Measurements from ENCODE around the gene TMEM201. TPM values are rescaled to one million over a fixed set of nuclear protein-coding genes. Genes with fewer than 3 reads are reported as not detected.

TMEM201 gene
- total and polyA plus RNA-seq, 9 of the 15 experiments (the other 6 are each of a cell fraction or from before 2014, with no cell fraction given): 0.42 to 51.3 (median 7.4) TPM

- H3K27ac ChIP-seq (ENCODE audit: extremely low read depth, low read depth, low read length): peak overlapping the region; percentile 85
- DNase-seq (ENCODE audit: extremely low read depth in 1 of 4, low spot score in 3 of 4) (peak; percentile 78 to 84 (median 80)), ATAC-seq (peak; percentile 66), FAIRE-seq (no peak)
- intact Hi-C loops (cut with micrococcal nuclease): loop anchor here (5.0 kb wide), 1 partner anchor 43 kb away; no protein-coding TSS in a partner anchor
- POLR2A ChIA-PET: interaction anchor here (0.6 to 4.5 kb wide), 15 partner anchors 9 to 233 kb away, joined by 3 to 18 read pairs (median 4); no protein-coding TSS in a partner anchor
- H3K9me3 ChIP-seq (replicated peaks; ENCODE audit: control insufficient read depth, insufficient read depth, low read depth, low read length): no peaks in the 10 kb centered on the region
- no peaks in the 10 kb centered on the region for H3K27me3 ChIP-seq (ENCODE audit: control insufficient read depth in 2 of 2, insufficient read depth in 2 of 2, low read length in 2 of 2)
- whole genome bisulfite sequencing (ENCODE audit: insufficient coverage, low coverage, missing lambda C conversion rate): 1% methylated on average over 60 of the region's 61 CpGs
- H3K9ac ChIP-seq (ENCODE audit: insufficient read depth in 1 of 2, low read depth in 2 of 2, low read length in 2 of 2): peak overlapping the region; percentile 82 to 99
- peaks cover 57% of the 10 kb centered on the region for H3K79me2 ChIP-seq (ENCODE audit: control insufficient read depth, insufficient read depth, low read length)
- H3K9me1 ChIP-seq (ENCODE audit: control insufficient read depth, insufficient read depth, low read length): no peaks in the 10 kb centered on the region
- peaks cover 25 to 32% of the 10 kb centered on the region in 2 experiments for H3K4me1 ChIP-seq (replicated peaks in 1 of 2; ENCODE audit: control insufficient read depth in 2 of 2, insufficient read depth in 2 of 2, low read length in 2 of 2)
- H4K20me1 ChIP-seq (replicated peaks; ENCODE audit: control insufficient read depth, insufficient read depth, low read length): peaks cover 13% of the 10 kb centered on the region; the same call in 1 of the 2 replicates
- H3K4me2 ChIP-seq (ENCODE audit: insufficient read depth, low read length): peak overlapping the region; percentile 84
- BruUV-seq (replicated peaks): no TSS peak
- H2AFZ ChIP-seq (ENCODE audit: low read depth, low read length): peak overlapping the region; percentile 73
- peak overlapping the region; percentile 87 for H3K4me3 ChIP-seq
- H3K36me3 ChIP-seq (ENCODE audit: control insufficient read depth, insufficient read depth, low read length): peaks cover 25% of the 10 kb centered on the region
- in situ Hi-C loops (cut with MboI): no loop called here
- CTCF ChIA-PET (ENCODE audit: low intra/inter-chr PET ratio): interaction anchor here (0.6 kb wide), 1 partner anchor 20 kb away, joined by 3 read pairs; no protein-coding TSS in a partner anchor
- TF ChIP-seq SAFB (IDR thresholded peaks at IDR 0.05; ENCODE audit: borderline replicate concordance, low read depth, low read length): no peak
- TF ChIP-seq CBFB (CRISPR knock-in tag; IDR thresholded peaks at IDR 0.05): peak; percentile 87
- peak; percentile 58; the same call in 1 of the 2 replicates for TF ChIP-seq BCOR (IDR thresholded peaks at IDR 0.05)
- TF ChIP-seq NFIC (IDR thresholded peaks at IDR 0.05): peak; percentile 34
- TF ChIP-seq, protein P1, sequence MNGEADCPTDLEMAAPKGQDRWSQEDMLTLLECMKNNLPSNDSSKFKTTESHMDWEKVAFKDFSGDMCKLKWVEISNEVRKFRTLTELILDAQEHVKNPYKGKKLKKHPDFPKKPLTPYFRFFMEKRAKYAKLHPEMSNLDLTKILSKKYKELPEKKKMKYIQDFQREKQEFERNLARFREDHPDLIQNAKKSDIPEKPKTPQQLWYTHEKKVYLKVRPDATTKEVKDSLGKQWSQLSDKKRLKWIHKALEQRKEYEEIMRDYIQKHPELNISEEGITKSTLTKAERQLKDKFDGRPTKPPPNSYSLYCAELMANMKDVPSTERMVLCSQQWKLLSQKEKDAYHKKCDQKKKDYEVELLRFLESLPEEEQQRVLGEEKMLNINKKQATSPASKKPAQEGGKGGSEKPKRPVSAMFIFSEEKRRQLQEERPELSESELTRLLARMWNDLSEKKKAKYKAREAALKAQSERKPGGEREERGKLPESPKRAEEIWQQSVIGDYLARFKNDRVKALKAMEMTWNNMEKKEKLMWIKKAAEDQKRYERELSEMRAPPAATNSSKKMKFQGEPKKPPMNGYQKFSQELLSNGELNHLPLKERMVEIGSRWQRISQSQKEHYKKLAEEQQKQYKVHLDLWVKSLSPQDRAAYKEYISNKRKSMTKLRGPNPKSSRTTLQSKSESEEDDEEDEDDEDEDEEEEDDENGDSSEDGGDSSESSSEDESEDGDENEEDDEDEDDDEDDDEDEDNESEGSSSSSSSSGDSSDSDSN (IDR thresholded peaks at IDR 0.05; ENCODE audit: borderline replicate concordance in 1 of 2, low read depth in 2 of 2, low read length in 2 of 2): peak in 1 of 2 experiments; percentile 25; a peak in 2 of 4 replicates
- TF ChIP-seq CHD1 (IDR thresholded peaks at IDR 0.05; ENCODE audit: low read length): peak; percentile 38
- TF ChIP-seq, protein P2, sequence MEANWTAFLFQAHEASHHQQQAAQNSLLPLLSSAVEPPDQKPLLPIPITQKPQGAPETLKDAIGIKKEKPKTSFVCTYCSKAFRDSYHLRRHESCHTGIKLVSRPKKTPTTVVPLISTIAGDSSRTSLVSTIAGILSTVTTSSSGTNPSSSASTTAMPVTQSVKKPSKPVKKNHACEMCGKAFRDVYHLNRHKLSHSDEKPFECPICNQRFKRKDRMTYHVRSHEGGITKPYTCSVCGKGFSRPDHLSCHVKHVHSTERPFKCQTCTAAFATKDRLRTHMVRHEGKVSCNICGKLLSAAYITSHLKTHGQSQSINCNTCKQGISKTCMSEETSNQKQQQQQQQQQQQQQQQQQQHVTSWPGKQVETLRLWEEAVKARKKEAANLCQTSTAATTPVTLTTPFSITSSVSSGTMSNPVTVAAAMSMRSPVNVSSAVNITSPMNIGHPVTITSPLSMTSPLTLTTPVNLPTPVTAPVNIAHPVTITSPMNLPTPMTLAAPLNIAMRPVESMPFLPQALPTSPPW (CRISPR knock-in tag; IDR thresholded peaks at IDR 0.05): peak; percentile 85
- 0 out of 4 replicates have a peak, but pooled peaks of 1 of the 2 experiments have one; percentile 40 for TF ChIP-seq MLLT1 (IDR thresholded peaks at IDR 0.05)
- TF ChIP-seq ZNF395 (CRISPR knock-in tag; IDR thresholded peaks at IDR 0.05): peak; percentile 9; the same call in 1 of the 2 replicates
- TF ChIP-seq ESRRA (IDR thresholded peaks at IDR 0.05; ENCODE audit: borderline replicate concordance, low read depth): peak; percentile 42; the same call in 1 of the 2 replicates
- no peak for TF ChIP-seq XRCC4 (IDR thresholded peaks at IDR 0.05; ENCODE audit: extremely low read depth, insufficient read depth, insufficient read length)
- TF ChIP-seq ZNF583 (CRISPR knock-in tag; IDR thresholded peaks at IDR 0.05): 0 out of 2 replicates have a peak, but pooled peaks have one; percentile 7
- TF ChIP-seq GTF2E2 (tag; IDR thresholded peaks at IDR 0.05): peak; percentile 75; the same call in 1 of the 2 replicates
These were observed 48.7 kb upstream of the TMEM201 start for GRCh38 chr1:9539829-9540550.

Data from K562 (cell line).